SK-N-SH (cell line): ENCODE data around the gene LKAAEAR1. TPM values are rescaled to one million over a fixed set of nuclear protein-coding genes. Genes with fewer than 3 reads are reported as not detected.

ENCODE experiments used
- CTCF ChIA-PET: fragments of 300-600, 350-600 bp; formaldehyde crosslinking; extraction: SDS; loops from one replicate; lab custom pipeline; 2021; lab: Yijun Ruan, JAX
- POLR2A ChIA-PET: fragments of 350-600 bp; sonication (Branson Sonifier 250); formaldehyde crosslinking; extraction: SDS; loops from one replicate; lab custom pipeline; 2020; ENCODE audit warnings: antibody characterized with exemption, inconsistent platforms; lab: Yijun Ruan, JAX
- DNase-seq: peaks from one replicate; pipeline ENCODE4 v3.0.0; 2012
- H2AFZ ChIP-seq: fragments of 200-600 bp; sonication (generic); 2 replicates; pipeline ENCODE4 v1.8.1; 2016; ENCODE audit warnings: antibody characterized with exemption, mild to moderate bottlenecking, low read depth
- H3F3A ChIP-seq: fragments of 200-600 bp; sonication (generic); replicated peaks from 2 replicates; pipeline ENCODE3; 2016; ENCODE audit warnings: antibody characterized with exemption, mild to moderate bottlenecking; ENCODE audit not compliant: insufficient read depth
- H3K27ac ChIP-seq, 2 experiments: fragments of 200-500 bp in 1 of 2; fragments of 200-600 bp in 1 of 2; sonication (Bioruptor generic) in 1 of 2; sonication (generic), shearing (Covaris generic) in 1 of 2; 2 replicates each; pipeline versions ENCODE4 v1.5.1 to v1.6.1; 2014 to 2016; ENCODE audit warnings: low read depth in 2 of 2, inconsistent platforms in 1 of 2, low read length in 1 of 2, mild to moderate bottlenecking in 1 of 2, mixed read lengths in 1 of 2
- H3K27me3 ChIP-seq: fragments of 200-600 bp; sonication (generic), shearing (Covaris generic); 2 replicates; pipeline ENCODE4 v1.6.1; 2016; ENCODE audit warnings: mixed run types; ENCODE audit not compliant: insufficient read depth
- H3K36me3 ChIP-seq, 2 experiments: fragments of 200-500 bp in 1 of 2; fragments of 200-600 bp in 1 of 2; sonication (Bioruptor generic) in 1 of 2; sonication (generic) in 1 of 2; replicated peaks in 1 of 2; 2 replicates each; pipeline versions ENCODE3 to v1.5.1; 2014 to 2016; ENCODE audit warnings: low read length in 1 of 2, mild to moderate bottlenecking in 1 of 2; ENCODE audit not compliant: insufficient read depth in 2 of 2, control insufficient read depth in 1 of 2
- H3K4me1 ChIP-seq, 2 experiments: fragments of 200-500 bp in 1 of 2; fragments of 200-600 bp in 1 of 2; sonication (Bioruptor generic) in 1 of 2; sonication (generic), shearing (Covaris generic) in 1 of 2; 2 replicates each; pipeline versions ENCODE4 v1.5.1 to v1.6.1; 2014 to 2016; ENCODE audit warnings: low read depth in 1 of 2, low read length in 1 of 2, mixed run types in 1 of 2; ENCODE audit not compliant: insufficient read depth in 2 of 2, control insufficient read depth in 1 of 2
- H3K4me2 ChIP-seq: fragments of 200-600 bp; sonication (generic), shearing (Covaris generic); 2 replicates; pipeline ENCODE4 v1.6.1; 2017; ENCODE audit warnings: mixed run types
- H3K4me3 ChIP-seq, 2 experiments: fragments of 200-500 bp in 1 of 2; fragments of 200-600 bp in 1 of 2; sonication (Bioruptor generic) in 1 of 2; sonication (generic), shearing (Covaris generic) in 1 of 2; 2 replicates each; pipeline versions ENCODE4 v1.5.1 to v1.8.1; 2014 to 2016; ENCODE audit warnings: low read depth in 2 of 2, inconsistent platforms in 1 of 2, low read length in 1 of 2, mild to moderate bottlenecking in 1 of 2, mixed read lengths in 1 of 2, moderate library complexity in 1 of 2
- H3K79me2 ChIP-seq: fragments of 200-600 bp; sonication (generic); 2 replicates; pipeline ENCODE4 v1.8.1; 2017; ENCODE audit warnings: mild to moderate bottlenecking; ENCODE audit not compliant: insufficient read depth
- H3K9ac ChIP-seq: fragments of 200-600 bp; sonication (generic); 2 replicates; pipeline ENCODE4 v1.6.1; 2017; ENCODE audit warnings: mixed run types
- H3K9me2 ChIP-seq: fragments of 200-600 bp; sonication (generic); 2 replicates; pipeline ENCODE4 v1.6.1; 2017; ENCODE audit warnings: mixed run types
- H3K9me3 ChIP-seq: fragments of 200-600 bp; sonication (generic); 2 replicates; pipeline ENCODE4 v1.6.1; 2017; ENCODE audit warnings: mixed run types, mild to moderate bottlenecking, moderate library complexity
- H4K20me1 ChIP-seq: fragments of 200-600 bp; sonication (generic); 2 replicates; pipeline ENCODE4 v1.6.1; 2017; ENCODE audit warnings: mild to moderate bottlenecking, mixed run types; ENCODE audit not compliant: insufficient read depth
- CHD2 ChIP-seq: fragments of 150-350 bp; IDR thresholded peaks from 2 replicates; pipeline ENCODE4 v1.6.1; 2018; ENCODE audit warnings: low read length; ENCODE audit not compliant: partially characterized antibody
- CTCF ChIP-seq: fragments of 200-600 bp; sonication (generic); IDR thresholded peaks from 2 replicates; pipeline ENCODE4 v1.6.1; 2017; ENCODE audit warnings: antibody characterized with exemption, mild to moderate bottlenecking, moderate library complexity
- ELF1 ChIP-seq: IDR thresholded peaks from 2 replicates; pipeline ENCODE4 v1.4.0; 2012
- EP300 ChIP-seq, 2 experiments: IDR thresholded peaks; 2 replicates each; pipeline versions ENCODE4 v1.4.0 to v1.6.1; 2012; ENCODE audit warnings: borderline replicate concordance in 1 of 2, low read depth in 1 of 2, low read length in 1 of 2
- GATA2 ChIP-seq: sonication (generic); formaldehyde crosslinking; IDR thresholded peaks from 2 replicates; pipeline ENCODE4 v1.5.0; 2020; ENCODE audit warnings: mild to moderate bottlenecking, missing genetic modification reagents
- MEF2A ChIP-seq: IDR thresholded peaks from 2 replicates; pipeline ENCODE4 v1.4.0; 2012; ENCODE audit warnings: low read depth, borderline replicate concordance
- NFIC ChIP-seq: IDR thresholded peaks from 2 replicates; pipeline ENCODE4 v1.4.0; 2012; ENCODE audit warnings: borderline replicate concordance
- NRF1 ChIP-seq: IDR thresholded peaks from 2 replicates; pipeline ENCODE4 v1.6.1; 2012; ENCODE audit warnings: low read depth, mild to moderate bottlenecking, low read length
- POLR2AphosphoS5 ChIP-seq: IDR thresholded peaks from 2 replicates; pipeline ENCODE4 v1.6.1; 2012; ENCODE audit warnings: low read depth, low read length
- RCOR1 ChIP-seq: fragments of 150-350 bp; IDR thresholded peaks from 2 replicates; pipeline ENCODE4 v1.6.1; 2017; ENCODE audit warnings: antibody characterized with exemption, low read length
- RXRA ChIP-seq: IDR thresholded peaks from 2 replicates; pipeline ENCODE4 v1.4.0; 2012; ENCODE audit warnings: low read depth, mild to moderate bottlenecking, borderline replicate concordance
- SMC3 ChIP-seq: IDR thresholded peaks from 2 replicates; pipeline ENCODE4 v1.6.1; 2012; ENCODE audit warnings: low read depth, low read length, improper control_type of control experiment
- USF1 ChIP-seq: IDR thresholded peaks from 2 replicates; pipeline ENCODE4 v1.4.0; 2012; ENCODE audit warnings: low read depth, borderline replicate concordance
- WGBS: methylation state at CpG from one replicate; pipeline ENCODE4 v1.1.6; 2017; ENCODE audit warnings: low lambda C conversion rate; 5-methylcytosine and 5-hydroxymethylcytosine counted together
- polyA plus RNA-seq, 3 experiments: library from polyadenylated mRNA; depleted of rRNA; stranded (reverse); fragments of >200 nt; gene quantifications; 2 replicates each; pipeline ENCODE4 v1.2.3, GENCODE V29; 2012

LKAAEAR1 gene
- polyA plus RNA-seq, 1 of the 3 experiments (the other 2 are of a cell fraction), result 0.71 TPM

DNA sequence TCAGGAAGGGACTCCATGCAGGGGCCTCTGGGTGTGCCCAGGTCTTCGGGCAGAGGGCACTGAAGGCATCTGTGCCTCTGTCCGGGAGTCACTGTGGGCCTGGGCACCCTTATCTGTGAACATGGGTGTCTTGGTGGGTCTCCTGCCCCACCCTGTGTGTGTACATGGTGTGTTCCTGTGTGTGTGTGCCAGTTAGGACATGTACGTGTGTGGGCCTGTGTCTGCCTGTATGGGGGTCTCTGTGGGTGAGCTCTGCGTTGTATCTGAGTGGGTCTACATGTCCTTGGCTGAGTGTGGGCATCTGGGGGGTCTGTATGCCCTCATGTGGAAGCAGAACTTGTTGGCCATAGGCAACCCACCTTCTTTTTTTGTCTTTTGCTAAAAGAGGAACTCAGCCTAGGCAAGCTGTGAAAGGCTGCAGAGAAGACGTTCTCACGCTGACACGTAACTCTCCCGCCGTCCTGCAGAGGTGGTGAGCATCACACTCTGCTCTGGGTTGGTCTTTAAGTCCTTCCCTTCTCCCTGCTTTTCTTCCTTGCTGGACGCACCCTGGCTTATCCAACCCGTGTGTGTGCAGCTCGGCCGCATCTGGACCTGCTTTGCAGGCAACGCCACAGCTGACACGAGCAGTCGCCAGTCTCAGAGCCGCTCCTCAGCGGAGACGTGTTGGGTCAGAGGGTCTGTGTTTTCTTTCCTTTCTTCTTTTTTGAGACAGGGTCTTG lies 23.7 kb upstream of the LKAAEAR1 start:
- Histone ChIP-seq H3K9ac (no peak overlapping the region), H3K9me3 (no peaks in the 10 kb centered on the region), H3K9me2 (no peaks in the 10 kb centered on the region), H3F3A (no peaks in the 10 kb centered on the region), H3K36me3 (no peaks in the 10 kb centered on the region), H3K4me3 (no peak overlapping the region), H2AFZ (no peak overlapping the region), H4K20me1 (no peaks in the 10 kb centered on the region), H3K4me1 (peaks cover 0 to 23% of the 10 kb centered on the region in 2 experiments; a peak in 1 of 4 replicates), H3K4me2 (no peak overlapping the region), H3K27ac (no peak overlapping the region), H3K79me2 (no peaks in the 10 kb centered on the region), H3K27me3 (no peaks in the 10 kb centered on the region; the same call in 1 of the 2 replicates)
- no peak for DNase-seq
- WGBS, result 85% methylated on average over 18 of the region's 19 CpGs
- no peak for TF ChIP-seq EP300 (IDR thresholded peaks at IDR 0.05; ENCODE audit: borderline replicate concordance in 1 of 2, low read depth in 1 of 2, low read length in 1 of 2)
- no peak for TF ChIP-seq MEF2A
- ChIA-PET CTCF (interaction anchor here (0.6 to 15.6 kb wide), 5 partner anchors 12 to 128 kb away, joined by 3 to 252 read pairs (median 3); partner anchors contain the start of genes LKAAEAR1, OPRL1 and RGS19), POLR2A (no interaction called here)

DNA sequence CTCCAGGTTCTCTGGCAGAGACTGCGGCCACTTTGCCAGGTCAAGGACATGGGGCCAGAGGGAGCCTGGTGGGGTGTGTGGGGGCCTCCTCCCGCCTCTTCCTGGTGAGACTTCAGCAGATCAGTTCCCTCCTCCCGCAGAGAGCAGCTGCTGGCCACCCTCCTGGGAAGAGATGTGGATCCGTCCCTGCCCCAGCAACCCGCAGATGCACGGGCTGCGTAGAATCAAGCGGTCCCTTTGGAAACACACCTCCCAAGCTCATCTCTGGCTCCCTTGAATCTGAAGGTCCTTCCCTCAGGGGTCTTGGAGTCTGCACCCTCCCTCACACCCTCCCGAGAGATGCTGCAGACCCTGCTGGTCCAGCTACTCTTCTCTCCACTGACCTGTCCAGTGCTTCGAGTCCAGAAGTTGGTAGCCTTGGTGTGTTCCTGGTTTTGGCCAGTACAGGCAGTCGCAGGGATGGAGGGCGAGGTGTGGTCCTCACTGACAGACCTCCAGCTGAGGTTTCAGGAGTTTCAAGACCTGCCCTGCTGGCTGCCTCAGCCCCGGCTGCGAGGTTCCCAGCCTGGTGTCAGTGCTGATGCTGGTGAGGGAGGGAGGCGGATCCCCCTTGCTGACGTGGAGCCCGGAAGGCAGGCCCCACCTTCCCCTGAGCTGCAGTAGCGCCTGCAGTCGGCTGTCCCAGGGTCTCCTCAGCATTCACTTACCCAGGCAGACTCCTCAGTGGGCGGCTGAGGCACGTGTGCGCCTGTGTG lies 23.0 kb upstream of the LKAAEAR1 start, which contains the start of gene NPBWR2:
NPBWR2 (minus strand) TSS at position 585 of the 755 bp plus-strand sequence. CDS start 734 bp downstream, outside the sequence.
- ChIA-PET POLR2A (no interaction called here), CTCF (interaction anchor here (0.8 to 15.6 kb wide), 6 partner anchors 8 to 127 kb away, joined by 3 to 252 read pairs (median 3); partner anchors contain the start of genes LKAAEAR1, OPRL1 and RGS19)
- Histone ChIP-seq H3K27me3 (no peaks in the 10 kb centered on the region; the same call in 1 of the 2 replicates), H3F3A (no peaks in the 10 kb centered on the region), H3K36me3 (no peaks in the 10 kb centered on the region), H3K4me3 (no peak within 1 kb of the TSS), H4K20me1 (no peaks in the 10 kb centered on the region), H3K4me2 (no peak within 1 kb of the TSS), H3K9ac (no peak within 1 kb of the TSS), H3K27ac (no peak within 1 kb of the TSS), H2AFZ (no peak within 1 kb of the TSS), H3K4me1 (peaks cover 0 to 18% of the 10 kb centered on the region in 2 experiments; a peak in 1 of 4 replicates), H3K9me3 (no peaks in the 10 kb centered on the region), H3K79me2 (no peaks in the 10 kb centered on the region), H3K9me2 (no peaks in the 10 kb centered on the region)
- WGBS, result 58% methylated on average over 4 of the region's 22 CpGs
- TF ChIP-seq GATA2, result no peak
- no peak for TF ChIP-seq CTCF
- no peak for TF ChIP-seq USF1
- no peak for TF ChIP-seq NRF1
- TF ChIP-seq MEF2A, result no peak
- no peak for TF ChIP-seq EP300 (IDR thresholded peaks at IDR 0.05; ENCODE audit: borderline replicate concordance in 1 of 2, low read depth in 1 of 2, low read length in 1 of 2)
- no peak for TF ChIP-seq POLR2AphosphoS5
- TF ChIP-seq NFIC, result no peak
- no peak for TF ChIP-seq ELF1
- TF ChIP-seq RXRA, result no peak
- TF ChIP-seq RCOR1, result no peak
- TF ChIP-seq CHD2, result no peak
- TF ChIP-seq SMC3, result no peak
- DNase-seq, result no peak
